ENCODE results near the gene RNF148. TPM values are rescaled to one million over a fixed set of nuclear protein-coding genes. Genes with fewer than 3 reads are reported as not detected.

Gene RNF148, protein sequence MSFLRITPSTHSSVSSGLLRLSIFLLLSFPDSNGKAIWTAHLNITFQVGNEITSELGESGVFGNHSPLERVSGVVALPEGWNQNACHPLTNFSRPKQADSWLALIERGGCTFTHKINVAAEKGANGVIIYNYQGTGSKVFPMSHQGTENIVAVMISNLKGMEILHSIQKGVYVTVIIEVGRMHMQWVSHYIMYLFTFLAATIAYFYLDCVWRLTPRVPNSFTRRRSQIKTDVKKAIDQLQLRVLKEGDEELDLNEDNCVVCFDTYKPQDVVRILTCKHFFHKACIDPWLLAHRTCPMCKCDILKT
- total RNA-seq, result not detected in 2 replicates

DNA sequence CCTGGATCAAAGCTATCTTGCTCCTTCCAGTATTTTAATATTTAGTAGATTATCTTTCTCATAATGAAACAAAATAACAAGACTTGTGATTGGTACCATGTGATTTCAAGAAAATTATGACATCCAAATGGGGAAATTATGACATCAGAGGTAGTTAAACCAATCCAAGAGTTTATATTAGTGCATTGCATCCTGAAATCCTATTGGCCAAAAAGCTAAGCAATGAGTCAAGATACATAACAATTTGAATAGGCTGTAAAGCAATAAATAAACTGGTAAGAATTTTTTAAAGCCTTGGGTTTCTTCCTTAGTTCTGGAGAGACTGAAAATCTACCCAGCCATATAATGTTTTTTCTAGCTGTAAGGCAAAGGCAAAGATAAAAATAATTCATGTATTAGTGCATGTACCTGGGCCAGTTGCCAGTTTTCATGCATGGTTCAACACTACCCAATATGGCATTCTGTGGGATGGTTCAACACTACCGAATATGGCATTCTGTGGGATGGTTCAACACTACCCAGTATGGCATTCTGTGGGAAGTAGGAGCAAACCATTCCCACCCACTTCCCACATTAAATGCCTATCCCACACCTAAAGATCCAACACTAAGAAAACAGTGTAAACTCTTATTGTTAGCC is at the start of gene RNF148:
Gene RNF148 (minus strand): TSS at position 51 of the 639 bp plus-strand sequence. CDS start 172 bp downstream, outside the sequence.

DNA sequence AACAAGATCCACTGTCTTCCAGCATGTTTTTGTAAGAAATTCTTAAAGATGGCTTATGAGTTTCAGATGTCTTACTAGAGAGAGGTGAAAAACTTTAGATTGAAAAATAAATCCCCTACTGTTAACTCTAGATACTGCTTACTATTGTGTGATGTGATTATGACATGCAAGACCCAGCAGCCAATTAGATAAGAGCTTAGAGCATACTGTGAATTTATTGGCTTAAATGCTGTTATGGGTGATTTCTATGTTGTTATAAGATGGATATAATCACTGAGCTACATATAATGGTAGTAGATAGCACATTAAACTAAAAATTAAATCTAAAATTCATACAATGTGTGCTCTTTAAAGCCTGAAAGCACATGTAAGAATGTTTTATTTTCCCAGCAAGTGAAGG is 3.7 kb downstream of the RNF148 start, which contains the start of gene RNF133:
Gene RNF133 (minus strand): TSS at position 101 of the 400 bp plus-strand sequence. CDS start 199 bp downstream, outside the sequence.

Other genes with a start within 250 kb of the RNF148 start
- not detected in 2 replicates for gene RNF133, start 3.8 kb downstream of the RNF148 start, total RNA-seq
- gene CADPS2, start 183.5 kb upstream of the RNF148 start, total RNA-seq, result 1.1 and 3.4 TPM in 2 replicates